IgD-negative memory B cell (primary cell): Measurements from ENCODE around the gene TTBK2. TPM values are rescaled to one million over a fixed set of nuclear protein-coding genes. Genes with fewer than 3 reads are reported as not detected.

Experiments used
- H3K27ac Mint-ChIP-seq, 3 donors: one replicate each; pipeline ENCODE4 v1.8.0; 2020 to 2022; ENCODE audit warnings: mild to moderate bottlenecking in 3 of 3, mixed read lengths in 3 of 3, moderate library complexity in 1 of 3
- H3K27me3 Mint-ChIP-seq: one replicate; pipeline ENCODE4 v1.8.0; 2021; ENCODE audit warnings: mixed read lengths
- H3K36me3 Mint-ChIP-seq: one replicate; pipeline ENCODE4 v1.8.0; 2020; ENCODE audit warnings: mild to moderate bottlenecking, mixed read lengths
- H3K4me1 Mint-ChIP-seq, 3 donors: one replicate each; pipeline ENCODE4 v1.8.0; 2020 to 2022; ENCODE audit warnings: mixed read lengths in 3 of 3, mild to moderate bottlenecking in 1 of 3
- H3K4me3 Mint-ChIP-seq, 4 donors: one replicate each; pipeline ENCODE4 v1.8.0; 2020 to 2022; ENCODE audit warnings: mild to moderate bottlenecking in 4 of 4, mixed read lengths in 4 of 4, moderate library complexity in 3 of 4
- H3K9me3 Mint-ChIP-seq, 3 donors: one replicate each; pipeline ENCODE4 v1.8.0; 2020 to 2021; ENCODE audit warnings: mixed read lengths in 3 of 3, mild to moderate bottlenecking in 1 of 3
- polyA plus RNA-seq: library from polyadenylated mRNA; unstranded; fragments of 300-500 nt; fragmentation: Illumina TruSeq; gene quantifications from one replicate; pipeline ENCODE4 v1.2.3, GENCODE V29; 2021

The TTBK2 gene
- polyA plus RNA-seq, 1 donor from 2014 or later: 9.9 TPM

GRCh38 chr15:42868683-42869082 lies 51.9 kb downstream of the TTBK2 start:
- Mint-ChIP-seq H3K27ac (no peak overlapping the region), H3K27me3 (no peaks in the 10 kb centered on the region), H3K4me3 (no peak overlapping the region), H3K9me3 (peaks cover 0 to 3% (median 0%) of the 10 kb centered on the region in 3 donors), H3K4me1 (peaks cover 0 to 4% (median 0%) of the 10 kb centered on the region in 3 donors), H3K36me3 (peaks cover 15% of the 10 kb centered on the region)

GRCh38 chr15:42863572-42864239 lies 56.9 kb downstream of the TTBK2 start:
- H3K4me1 Mint-ChIP-seq: peaks cover 2 to 8% (median 4%) of the 10 kb centered on the region in 3 donors
- no peaks in the 10 kb centered on the region for H3K27me3 Mint-ChIP-seq
- no peak overlapping the region for H3K27ac Mint-ChIP-seq
- H3K36me3 Mint-ChIP-seq: peaks cover 13% of the 10 kb centered on the region
- no peak overlapping the region for H3K4me3 Mint-ChIP-seq
- peaks cover 0 to 3% (median 0%) of the 10 kb centered on the region in 3 donors for H3K9me3 Mint-ChIP-seq

- H3K9me3 Mint-ChIP-seq: no peaks in the 10 kb centered on the region
- H3K36me3 Mint-ChIP-seq: peaks cover 13% of the 10 kb centered on the region
- no peaks in the 10 kb centered on the region for H3K27me3 Mint-ChIP-seq
- no peak overlapping the region for H3K4me3 Mint-ChIP-seq
- peaks cover 2 to 8% (median 2%) of the 10 kb centered on the region in 3 donors for H3K4me1 Mint-ChIP-seq
- H3K27ac Mint-ChIP-seq: no peak overlapping the region
Observed at GRCh38 chr15:42858999-42859789, 61.4 kb downstream of the TTBK2 start.

GRCh38 chr15:42858540-42858939 lies 62.0 kb downstream of the TTBK2 start:
- Mint-ChIP-seq H3K27ac (no peak overlapping the region), H3K4me3 (no peak overlapping the region), H3K4me1 (peaks cover 0 to 8% (median 2%) of the 10 kb centered on the region in 3 donors), H3K9me3 (no peaks in the 10 kb centered on the region), H3K27me3 (no peaks in the 10 kb centered on the region), H3K36me3 (peaks cover 11% of the 10 kb centered on the region)

- H3K36me3 Mint-ChIP-seq: peaks cover 11% of the 10 kb centered on the region
- H3K27me3 Mint-ChIP-seq: no peaks in the 10 kb centered on the region
- no peaks in the 10 kb centered on the region for H3K9me3 Mint-ChIP-seq
Observed at GRCh38 chr15:42854576-42854975, 66.0 kb downstream of the TTBK2 start.

GRCh38 chr15:42849836-42850235 lies 70.7 kb downstream of the TTBK2 start:
- H3K4me1 Mint-ChIP-seq: no peaks in the 10 kb centered on the region
- peaks cover 9% of the 10 kb centered on the region for H3K36me3 Mint-ChIP-seq
- H3K9me3 Mint-ChIP-seq: no peaks in the 10 kb centered on the region
- H3K4me3 Mint-ChIP-seq: no peak overlapping the region
- H3K27ac Mint-ChIP-seq: no peak overlapping the region
- no peaks in the 10 kb centered on the region for H3K27me3 Mint-ChIP-seq

More at GRCh38 chr15:42854576-42854975, 66.0 kb downstream of the TTBK2 start:
- peaks cover 0 to 2% (median 0%) of the 10 kb centered on the region in 3 donors for H3K4me1 Mint-ChIP-seq
- H3K27ac Mint-ChIP-seq: no peak overlapping the region
- H3K4me3 Mint-ChIP-seq: no peak overlapping the region

GRCh38 chr15:42848846-42849245 lies 71.7 kb downstream of the TTBK2 start:
- Mint-ChIP-seq H3K36me3 (peaks cover 9% of the 10 kb centered on the region), H3K27me3 (no peaks in the 10 kb centered on the region), H3K9me3 (no peaks in the 10 kb centered on the region), H3K27ac (no peak overlapping the region), H3K4me3 (no peak overlapping the region), H3K4me1 (no peaks in the 10 kb centered on the region)

GRCh38 chr15:42846647-42847046 lies 73.9 kb downstream of the TTBK2 start:
- Mint-ChIP-seq H3K4me1 (no peaks in the 10 kb centered on the region), H3K27me3 (no peaks in the 10 kb centered on the region), H3K27ac (no peak overlapping the region), H3K36me3 (peaks cover 8% of the 10 kb centered on the region), H3K4me3 (no peak overlapping the region), H3K9me3 (peaks cover 0 to 2% (median 0%) of the 10 kb centered on the region in 3 donors)

- Mint-ChIP-seq H3K27me3 (no peaks in the 10 kb centered on the region), H3K27ac (no peak overlapping the region), H3K4me1 (no peaks in the 10 kb centered on the region), H3K4me3 (no peak overlapping the region), H3K9me3 (peaks cover 0 to 2% (median 0%) of the 10 kb centered on the region in 3 donors), H3K36me3 (peaks cover 11% of the 10 kb centered on the region)
Observed at GRCh38 chr15:42845581-42845980, 75.0 kb downstream of the TTBK2 start.

GRCh38 chr15:42843699-42844098 lies 76.9 kb downstream of the TTBK2 start:
- H3K4me1 Mint-ChIP-seq: no peaks in the 10 kb centered on the region
- H3K27me3 Mint-ChIP-seq: no peaks in the 10 kb centered on the region
- peaks cover 0 to 2% (median 0%) of the 10 kb centered on the region in 3 donors for H3K9me3 Mint-ChIP-seq
- peaks cover 12% of the 10 kb centered on the region for H3K36me3 Mint-ChIP-seq
- H3K27ac Mint-ChIP-seq: no peak overlapping the region
- no peak overlapping the region for H3K4me3 Mint-ChIP-seq

- no peak overlapping the region for H3K4me3 Mint-ChIP-seq
- H3K9me3 Mint-ChIP-seq: no peaks in the 10 kb centered on the region
- no peaks in the 10 kb centered on the region for H3K4me1 Mint-ChIP-seq
- H3K27ac Mint-ChIP-seq: no peak overlapping the region
- H3K27me3 Mint-ChIP-seq: no peaks in the 10 kb centered on the region
- peaks cover 11% of the 10 kb centered on the region for H3K36me3 Mint-ChIP-seq
Observed at GRCh38 chr15:42836251-42836650, 84.3 kb downstream of the TTBK2 start.

- no peaks in the 10 kb centered on the region for H3K4me1 Mint-ChIP-seq
- H3K27ac Mint-ChIP-seq: no peak overlapping the region
- H3K27me3 Mint-ChIP-seq: no peaks in the 10 kb centered on the region
- peaks cover 4% of the 10 kb centered on the region for H3K36me3 Mint-ChIP-seq
- H3K4me3 Mint-ChIP-seq: no peak overlapping the region
- no peaks in the 10 kb centered on the region for H3K9me3 Mint-ChIP-seq
Observed at GRCh38 chr15:42832576-42832975, 88.0 kb downstream of the TTBK2 start.

GRCh38 chr15:42826251-42826890 lies 94.2 kb downstream of the TTBK2 start:
- no peaks in the 10 kb centered on the region for H3K4me1 Mint-ChIP-seq
- no peak overlapping the region for H3K4me3 Mint-ChIP-seq
- H3K27me3 Mint-ChIP-seq: no peaks in the 10 kb centered on the region
- H3K27ac Mint-ChIP-seq: no peak overlapping the region
- peaks cover 17% of the 10 kb centered on the region for H3K36me3 Mint-ChIP-seq
- peaks cover 0 to 1% (median 0%) of the 10 kb centered on the region in 3 donors for H3K9me3 Mint-ChIP-seq

- H3K36me3 Mint-ChIP-seq: peaks cover 22% of the 10 kb centered on the region
- no peak overlapping the region for H3K4me3 Mint-ChIP-seq
- no peaks in the 10 kb centered on the region for H3K27me3 Mint-ChIP-seq
- H3K4me1 Mint-ChIP-seq: no peaks in the 10 kb centered on the region
- H3K27ac Mint-ChIP-seq: no peak overlapping the region
- peaks cover 0 to 1% (median 0%) of the 10 kb centered on the region in 3 donors for H3K9me3 Mint-ChIP-seq
Observed at GRCh38 chr15:42825599-42825998, 95.0 kb downstream of the TTBK2 start.

GRCh38 chr15:42820811-42821210 lies 99.8 kb downstream of the TTBK2 start:
- peaks cover 26% of the 10 kb centered on the region for H3K36me3 Mint-ChIP-seq
- no peak overlapping the region for H3K27ac Mint-ChIP-seq

More at GRCh38 chr15:42820811-42821210, 99.8 kb downstream of the TTBK2 start:
- H3K9me3 Mint-ChIP-seq: peaks cover 0 to 1% (median 0%) of the 10 kb centered on the region in 3 donors
- H3K4me3 Mint-ChIP-seq: no peak overlapping the region
- no peaks in the 10 kb centered on the region for H3K27me3 Mint-ChIP-seq
- H3K4me1 Mint-ChIP-seq: peaks cover 0 to 5% (median 0%) of the 10 kb centered on the region in 3 donors
